BE2C (cell line): ENCODE data around the gene CMTR2.

Source experiments
- DNase-seq: peaks from one replicate; pipeline ENCODE4 v3.0.0-alpha.2; 2020
- H3K27me3 ChIP-seq: fragments of 250-450 bp; sonication (Bioruptor Pico); 2 replicates; pipeline ENCODE4 v1.5.1; 2020; ENCODE audit warnings: mild to moderate bottlenecking
- H3K36me3 ChIP-seq: fragments of 250-450 bp; sonication (Bioruptor Pico); 2 replicates; pipeline ENCODE4 v1.5.1; 2020; ENCODE audit warnings: mild to moderate bottlenecking
- H3K4me1 ChIP-seq: fragments of 250-450 bp; sonication (Bioruptor Pico); 2 replicates; pipeline ENCODE4 v1.5.1; 2020
- H3K4me3 ChIP-seq: 2 replicates; pipeline ENCODE4 v1.5.1; 2011; ENCODE audit warnings: low read depth, low read length
- H3K9me3 ChIP-seq: fragments of 250-450 bp; sonication (Bioruptor Pico); 2 replicates; pipeline ENCODE4 v1.5.1; 2020
- CTCF ChIP-seq: IDR thresholded peaks from 2 replicates; pipeline ENCODE4 v1.5.1; 2012; ENCODE audit warnings: mild to moderate bottlenecking, low read depth, low read length

CMTR2 gene

GRCh38 chr16:71257768-71258167, 31.4 kb downstream of the CMTR2 start:
- TF ChIP-seq CTCF = no peak
- H3K9me3 ChIP-seq = no peaks in the 10 kb centered on the region

GRCh38 chr16:71255721-71256120, 33.5 kb downstream of the CMTR2 start:
- Histone ChIP-seq H3K27me3 (peaks cover 22% of the 10 kb centered on the region), H3K4me1 (no peaks in the 10 kb centered on the region), H3K36me3 (no peaks in the 10 kb centered on the region), H3K4me3 (no peak overlapping the region), H3K9me3 (no peaks in the 10 kb centered on the region)
- no peak for TF ChIP-seq CTCF
- no peak for DNase-seq

More at GRCh38 chr16:71257768-71258167, 31.4 kb downstream of the CMTR2 start:
- peaks cover 32% of the 10 kb centered on the region for H3K27me3 ChIP-seq
- no peak for DNase-seq
- H3K4me3 ChIP-seq = no peak overlapping the region
- no peaks in the 10 kb centered on the region for H3K4me1 ChIP-seq
- no peaks in the 10 kb centered on the region for H3K36me3 ChIP-seq

GRCh38 chr16:71254832-71255525, 34.2 kb downstream of the CMTR2 start:
- no peak for DNase-seq
- H3K9me3 ChIP-seq = no peaks in the 10 kb centered on the region
- H3K4me1 ChIP-seq = no peaks in the 10 kb centered on the region
- H3K4me3 ChIP-seq = no peak overlapping the region
- peaks cover 17% of the 10 kb centered on the region for H3K27me3 ChIP-seq
- H3K36me3 ChIP-seq = no peaks in the 10 kb centered on the region
- TF ChIP-seq CTCF = no peak

GRCh38 chr16:71250461-71251235, 38.6 kb downstream of the CMTR2 start:
- Histone ChIP-seq H3K4me1 (no peaks in the 10 kb centered on the region), H3K9me3 (no peaks in the 10 kb centered on the region), H3K4me3 (no peak overlapping the region), H3K36me3 (no peaks in the 10 kb centered on the region), H3K27me3 (peaks cover 8% of the 10 kb centered on the region)
- DNase-seq = no peak
- no peak for TF ChIP-seq CTCF

GRCh38 chr16:71249399-71249798, 39.8 kb downstream of the CMTR2 start:
- H3K36me3 ChIP-seq = no peaks in the 10 kb centered on the region
- no peak overlapping the region for H3K4me3 ChIP-seq
- no peaks in the 10 kb centered on the region for H3K9me3 ChIP-seq
- no peak for TF ChIP-seq CTCF
- peaks cover 12% of the 10 kb centered on the region for H3K27me3 ChIP-seq
- no peak for DNase-seq
- H3K4me1 ChIP-seq = no peaks in the 10 kb centered on the region

- no peak for DNase-seq
- no peak overlapping the region for H3K4me3 ChIP-seq
- H3K9me3 ChIP-seq = no peaks in the 10 kb centered on the region
- no peaks in the 10 kb centered on the region for H3K4me1 ChIP-seq
- H3K27me3 ChIP-seq = peaks cover 12% of the 10 kb centered on the region
- H3K36me3 ChIP-seq = no peaks in the 10 kb centered on the region
- TF ChIP-seq CTCF = no peak
Measured at GRCh38 chr16:71247478-71247877, 41.7 kb downstream of the CMTR2 start.
